Stimulated activated CD8-positive, alpha-beta memory T cell treated with anti-CD3 and anti-CD28 coated beads, Interleukin-4, amount 100 ng/mL, for 1 hour (primary cell): Measurements from ENCODE around the gene CCDC154.
A peak's percentile ranks its signal among the peaks of the same experiment; 100 is the strongest.
"Not testable (repeated sequence)": the region's sequence is repeated elsewhere in the genome, so short reads cannot be mapped to it uniquely, and the experiment has no call there.

Experiments used
- DNase-seq, 2 donors: peaks; one replicate each; pipeline ENCODE4 v3.0.0-alpha.2; 2020; ENCODE audit warnings: low read depth in 2 of 2, low spot score in 1 of 2

The CCDC154 gene, protein sequence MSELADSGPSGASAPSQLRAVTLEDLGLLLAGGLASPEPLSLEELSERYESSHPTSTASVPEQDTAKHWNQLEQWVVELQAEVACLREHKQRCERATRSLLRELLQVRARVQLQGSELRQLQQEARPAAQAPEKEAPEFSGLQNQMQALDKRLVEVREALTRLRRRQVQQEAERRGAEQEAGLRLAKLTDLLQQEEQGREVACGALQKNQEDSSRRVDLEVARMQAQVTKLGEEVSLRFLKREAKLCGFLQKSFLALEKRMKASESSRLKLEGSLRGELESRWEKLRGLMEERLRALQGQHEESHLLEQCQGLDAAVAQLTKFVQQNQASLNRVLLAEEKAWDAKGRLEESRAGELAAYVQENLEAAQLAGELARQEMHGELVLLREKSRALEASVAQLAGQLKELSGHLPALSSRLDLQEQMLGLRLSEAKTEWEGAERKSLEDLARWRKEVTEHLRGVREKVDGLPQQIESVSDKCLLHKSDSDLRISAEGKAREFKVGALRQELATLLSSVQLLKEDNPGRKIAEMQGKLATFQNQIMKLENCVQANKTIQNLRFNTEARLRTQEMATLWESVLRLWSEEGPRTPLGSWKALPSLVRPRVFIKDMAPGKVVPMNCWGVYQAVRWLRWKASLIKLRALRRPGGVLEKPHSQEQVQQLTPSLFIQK

DNA sequence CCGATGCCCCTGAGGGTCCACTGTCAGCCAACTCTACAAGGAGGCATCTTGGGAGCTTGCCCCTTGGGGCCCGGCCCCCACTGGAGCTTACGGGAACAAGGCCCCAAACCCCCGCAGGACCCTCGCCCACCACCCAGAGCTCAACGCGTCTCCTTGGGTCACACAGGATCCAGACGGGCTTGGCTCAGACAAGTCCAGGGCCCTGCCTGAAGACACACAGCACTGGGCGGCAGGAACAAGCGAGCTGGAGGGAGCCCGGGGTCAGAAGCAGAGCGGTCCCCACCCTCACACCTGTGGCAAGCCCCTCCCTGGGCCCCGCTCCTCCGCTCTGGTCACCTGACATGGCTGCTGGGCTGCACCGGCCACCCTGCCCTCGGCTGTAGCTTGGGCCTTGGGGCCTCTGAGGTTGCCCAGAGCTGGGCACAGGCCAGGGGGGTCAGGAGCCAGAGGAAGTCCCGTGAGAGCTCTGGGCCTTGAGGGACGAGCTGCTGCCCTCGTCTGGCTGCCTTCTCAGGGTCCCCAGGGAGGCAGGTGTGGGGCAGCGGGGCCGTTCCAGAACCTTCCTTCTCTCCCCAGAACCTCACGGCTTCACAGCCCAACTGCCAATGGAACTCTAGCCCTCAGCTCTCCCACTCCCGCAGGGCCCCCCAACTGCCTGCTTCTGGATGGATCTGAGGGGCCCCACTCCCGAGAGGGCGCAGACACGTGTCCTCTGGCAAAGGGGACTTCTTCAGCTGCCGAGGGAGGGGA lies at the start of gene CCDC154:
CCDC154 (minus strand) TSS at position 577 of the 750 bp plus-strand sequence; CDS start at position 343, 234 bp downstream.
- DNase-seq: no peak

DNA sequence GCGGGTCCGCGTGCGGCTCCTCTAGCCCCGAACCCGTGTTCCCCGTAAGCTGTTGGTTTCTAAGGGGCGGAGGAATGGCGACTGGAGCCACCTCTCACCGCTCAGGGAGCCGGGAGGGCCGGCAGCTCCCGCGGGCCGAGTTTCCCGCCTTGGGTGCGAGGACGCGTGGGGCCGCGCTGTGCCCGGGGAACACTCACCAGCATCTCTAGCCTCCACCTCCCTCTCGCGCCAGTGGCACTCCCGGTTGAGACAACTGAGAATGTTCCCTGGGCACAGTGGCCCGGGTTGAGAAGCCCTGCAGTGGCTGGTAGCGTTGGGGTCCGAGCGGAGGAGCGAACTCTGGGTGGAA lies 49.4 kb upstream of the CCDC154 start:
- no peak for DNase-seq

DNA sequence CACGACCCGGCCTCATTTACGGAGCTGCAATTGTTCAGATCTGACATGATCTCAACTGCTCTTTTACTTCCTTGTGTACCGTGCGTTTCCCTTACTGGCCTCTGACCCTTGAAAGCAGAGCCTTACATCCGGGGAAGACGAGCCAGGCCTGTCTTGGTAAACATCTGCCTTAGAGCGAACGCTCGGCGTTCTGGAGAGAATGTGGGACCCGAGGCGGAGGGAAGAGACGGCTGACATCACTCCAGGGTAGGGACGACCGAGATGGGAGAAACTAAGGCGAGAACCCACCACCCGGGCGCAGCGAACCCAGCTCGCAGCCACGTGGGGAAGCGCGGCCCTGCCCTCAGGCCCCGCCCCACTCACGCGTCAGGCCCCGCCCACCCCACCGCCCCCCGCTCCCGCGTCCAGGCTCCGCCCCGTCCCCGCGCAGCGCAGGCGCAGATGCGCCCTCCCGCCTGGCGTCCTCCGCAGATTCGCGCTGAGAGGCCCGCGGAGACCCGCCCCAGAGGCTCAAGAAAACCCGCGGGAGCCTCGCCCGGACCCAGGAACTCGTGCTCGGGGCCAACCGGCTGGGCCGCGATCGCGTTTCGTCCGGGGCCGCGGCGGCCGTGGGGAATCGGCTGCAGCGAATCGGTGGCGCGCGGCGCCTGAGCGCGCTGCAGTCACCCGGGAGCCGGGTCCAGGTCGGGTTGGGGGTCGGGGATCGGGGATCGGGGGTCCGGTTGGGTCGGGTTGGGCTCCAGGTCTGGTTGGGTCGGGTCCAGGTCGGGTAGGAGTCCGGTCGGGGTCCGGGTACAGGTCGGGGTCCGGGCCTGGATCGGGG lies 48.8 kb upstream of the CCDC154 start, which contains the start of gene TELO2:
TELO2 (plus strand) TSS at position 438 of the 823 bp plus-strand sequence. CDS start 922 bp downstream, outside the sequence.
- DNase-seq: peak; percentile 70 to 74

DNA sequence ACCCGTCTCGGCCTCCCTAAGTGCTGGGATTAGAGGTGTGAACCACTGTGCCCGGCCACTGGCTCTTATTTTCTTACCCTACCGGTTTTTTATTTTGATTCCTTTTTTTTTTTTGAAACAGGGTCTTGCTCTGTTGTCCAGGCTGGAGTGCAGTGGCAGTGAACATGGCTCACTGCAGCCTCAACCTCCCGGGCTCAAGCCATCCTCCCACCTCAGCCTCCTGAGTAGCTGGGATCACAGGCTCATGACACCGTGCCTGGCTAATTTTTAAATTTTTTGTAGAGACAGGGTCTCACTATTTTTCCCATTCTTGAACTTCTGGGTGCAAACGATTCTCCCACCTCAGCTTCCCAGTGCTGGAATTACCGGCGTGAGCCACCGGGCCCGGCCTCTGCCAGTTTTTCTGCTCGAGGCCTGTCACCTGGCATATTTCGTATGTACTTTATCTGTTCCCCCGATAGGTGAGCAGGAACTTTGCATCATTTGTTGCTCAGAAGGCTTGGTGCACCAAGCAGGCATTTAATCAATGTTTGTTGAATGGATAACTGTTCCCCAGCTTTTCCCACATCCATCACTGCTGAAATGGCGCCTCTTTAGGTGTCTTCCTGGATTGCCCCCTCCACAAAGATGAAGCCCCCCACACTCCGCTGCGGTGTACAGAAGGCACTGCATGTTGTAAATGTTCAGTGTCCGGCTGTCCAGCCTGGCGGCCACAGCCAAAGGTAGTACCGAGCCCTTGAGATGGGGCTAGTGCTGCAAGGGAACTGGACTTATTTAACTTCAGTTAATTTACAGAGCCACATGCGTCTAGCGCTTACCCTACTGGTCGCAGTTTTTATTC lies 47.9 kb upstream of the CCDC154 start:
- no peak for DNase-seq

DNA sequence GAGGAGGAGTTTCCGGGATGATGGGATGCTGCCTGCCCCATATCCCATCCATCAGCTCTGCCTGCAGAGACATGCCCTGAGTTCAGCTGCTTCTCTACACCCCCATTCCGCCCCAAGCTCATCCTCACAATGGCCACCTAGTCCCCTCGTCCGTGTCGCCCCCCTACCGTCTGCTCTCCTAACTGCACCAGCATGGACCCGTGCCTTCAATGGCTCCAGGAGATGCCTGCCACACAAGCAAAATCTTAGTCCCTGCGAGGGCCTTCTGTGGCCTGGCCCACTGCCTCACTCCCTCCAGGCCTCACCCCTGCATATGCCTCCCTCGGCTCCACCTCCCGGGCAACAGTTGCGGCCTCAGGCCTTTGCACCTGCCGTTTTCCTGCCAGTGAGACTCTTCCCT lies 47.0 kb upstream of the CCDC154 start:
- DNase-seq: no peak

DNA sequence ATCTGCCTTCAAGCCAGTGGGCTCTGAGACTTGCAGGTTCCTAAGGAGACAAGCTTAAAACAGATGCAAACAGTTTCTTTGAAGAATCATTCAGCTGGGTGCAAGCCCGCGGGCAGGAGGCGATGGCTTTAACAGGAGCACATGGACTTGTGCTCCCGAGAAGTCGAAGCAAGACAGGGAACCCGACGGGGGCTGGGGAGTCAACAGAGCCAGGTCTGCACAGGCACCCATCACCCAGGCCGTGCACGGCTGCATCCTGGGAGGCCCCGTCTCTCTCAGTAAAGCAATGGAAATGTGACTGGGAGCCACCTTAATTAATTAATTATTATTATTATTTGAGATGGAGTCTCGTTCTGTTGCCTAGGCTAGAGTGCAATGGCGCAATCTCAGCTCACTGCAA lies 44.7 kb upstream of the CCDC154 start:
- DNase-seq: no peak

DNA sequence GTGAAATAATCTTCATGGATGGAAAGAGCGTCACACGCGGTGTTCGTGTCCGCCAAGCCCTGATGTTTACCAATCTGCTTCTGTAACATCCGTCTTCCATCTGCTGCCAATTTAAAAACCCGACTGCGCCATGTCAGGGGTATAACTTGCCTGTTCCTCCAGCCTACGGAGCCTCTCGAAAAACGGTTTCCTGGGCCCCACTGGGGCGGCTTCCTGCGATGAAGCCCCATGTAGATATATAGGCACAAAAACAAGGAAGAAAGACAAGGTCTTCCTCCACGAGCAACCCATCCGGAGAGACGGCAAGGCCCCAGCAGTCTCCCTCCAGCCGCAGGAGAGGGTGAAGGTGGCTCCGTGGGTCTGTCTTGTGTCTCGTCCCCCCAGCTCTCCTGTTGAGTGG lies 44.3 kb upstream of the CCDC154 start, which contains the start of gene PTX4:
PTX4 (minus strand) TSS at position 326 of the 400 bp plus-strand sequence; CDS start at position 291, 35 bp downstream.
- no peak for DNase-seq

DNA sequence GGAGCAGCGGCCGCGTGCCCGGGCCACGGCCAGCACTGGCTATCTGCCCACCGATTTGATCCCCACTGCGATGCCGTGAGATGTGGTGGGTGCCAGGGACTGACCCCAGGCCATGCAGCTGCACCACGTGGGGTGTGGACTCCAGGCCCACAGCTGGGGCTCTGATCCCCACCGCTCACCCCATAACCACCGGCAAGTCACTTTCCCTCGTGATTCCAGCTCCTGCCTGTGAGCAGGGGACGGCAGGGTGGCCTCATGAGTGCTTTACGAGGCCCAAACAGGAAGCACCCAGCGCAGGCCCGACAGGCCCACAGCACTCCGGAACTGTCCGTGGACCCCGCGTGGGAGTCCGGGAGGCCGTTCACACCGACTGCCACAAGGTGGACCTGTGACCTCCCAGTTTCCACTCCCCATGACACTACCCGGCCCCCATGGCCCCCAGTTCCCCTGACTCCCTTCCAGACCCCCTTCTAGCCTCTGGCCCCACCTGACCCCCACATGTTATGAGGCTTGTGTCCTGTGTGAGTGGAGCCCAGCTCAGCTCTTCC lies 43.8 kb upstream of the CCDC154 start:
- DNase-seq: no peak

DNA sequence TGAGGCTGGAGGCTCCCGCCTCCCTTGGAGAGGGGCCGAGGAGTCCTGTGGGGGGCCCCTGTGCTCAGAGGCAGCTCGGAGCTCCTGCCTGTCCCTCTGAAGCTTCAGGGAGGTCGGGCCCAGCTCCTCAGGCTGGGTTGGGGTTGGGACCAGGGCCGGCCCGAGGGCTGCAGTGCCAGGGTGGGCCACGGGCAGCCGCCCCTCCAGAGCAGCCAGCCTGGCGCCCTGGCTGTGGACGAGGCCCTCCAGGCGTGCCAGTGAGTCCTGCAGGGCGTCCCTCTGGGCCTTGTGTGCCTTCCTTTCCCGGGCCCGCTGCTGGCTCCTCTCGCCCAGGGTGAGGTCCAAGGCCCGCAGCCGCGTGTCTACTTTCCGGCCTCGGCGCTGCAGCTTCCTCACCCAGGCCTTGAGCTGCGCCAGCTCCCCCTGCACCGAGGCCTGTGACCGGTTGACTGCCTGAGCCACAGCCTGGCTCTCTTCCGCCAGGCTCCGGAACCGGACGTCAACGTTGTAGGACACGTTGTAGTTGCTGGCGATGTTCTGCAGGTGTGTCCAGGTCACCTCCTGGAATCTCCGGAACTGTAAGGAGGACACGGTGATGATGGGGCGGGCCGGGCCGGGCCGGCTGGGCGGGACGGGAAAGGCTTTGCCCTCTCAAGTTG lies 43.2 kb upstream of the CCDC154 start:
- no peak for DNase-seq

DNA sequence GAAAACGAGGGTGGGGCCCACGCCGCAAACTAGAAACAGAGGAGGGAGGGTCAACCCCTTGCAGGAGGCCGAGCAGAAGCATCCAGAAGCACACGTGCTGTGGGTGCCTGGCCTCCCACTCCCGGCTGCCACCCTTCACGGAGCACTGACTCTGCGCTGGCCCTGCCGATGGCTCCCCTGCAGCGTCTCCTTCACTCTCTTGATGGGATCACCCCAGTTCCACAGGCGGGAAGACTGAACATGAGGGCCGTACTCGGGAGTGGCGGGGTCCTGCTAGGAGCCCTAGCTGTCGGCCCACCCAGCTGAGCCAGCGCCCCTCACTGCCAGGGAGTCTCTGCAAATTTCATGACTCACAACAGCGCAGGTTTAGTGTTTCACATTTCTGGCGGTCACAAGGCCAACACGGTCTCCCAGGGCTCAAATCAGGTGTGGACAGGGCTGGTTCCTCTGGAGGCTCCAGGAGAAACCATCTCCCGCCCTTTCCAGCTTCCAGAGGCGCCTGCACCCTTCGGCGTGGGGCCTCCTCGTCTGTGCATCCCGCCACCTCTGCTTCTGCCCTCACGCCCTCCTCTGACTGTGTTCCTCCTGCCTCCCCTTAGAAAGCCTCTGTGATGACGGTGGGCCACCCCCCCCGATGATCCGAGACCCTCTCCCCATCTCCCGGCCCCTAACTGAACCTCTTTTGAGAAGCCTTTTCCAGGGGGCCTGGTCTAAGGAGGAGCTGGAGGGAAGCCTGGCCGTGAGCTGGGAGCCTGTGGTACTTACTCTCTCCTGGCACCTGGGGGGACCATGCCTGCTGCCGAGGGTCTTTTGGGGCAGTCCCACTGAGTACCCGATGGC lies 42.4 kb upstream of the CCDC154 start:
- DNase-seq: no peak

DNA sequence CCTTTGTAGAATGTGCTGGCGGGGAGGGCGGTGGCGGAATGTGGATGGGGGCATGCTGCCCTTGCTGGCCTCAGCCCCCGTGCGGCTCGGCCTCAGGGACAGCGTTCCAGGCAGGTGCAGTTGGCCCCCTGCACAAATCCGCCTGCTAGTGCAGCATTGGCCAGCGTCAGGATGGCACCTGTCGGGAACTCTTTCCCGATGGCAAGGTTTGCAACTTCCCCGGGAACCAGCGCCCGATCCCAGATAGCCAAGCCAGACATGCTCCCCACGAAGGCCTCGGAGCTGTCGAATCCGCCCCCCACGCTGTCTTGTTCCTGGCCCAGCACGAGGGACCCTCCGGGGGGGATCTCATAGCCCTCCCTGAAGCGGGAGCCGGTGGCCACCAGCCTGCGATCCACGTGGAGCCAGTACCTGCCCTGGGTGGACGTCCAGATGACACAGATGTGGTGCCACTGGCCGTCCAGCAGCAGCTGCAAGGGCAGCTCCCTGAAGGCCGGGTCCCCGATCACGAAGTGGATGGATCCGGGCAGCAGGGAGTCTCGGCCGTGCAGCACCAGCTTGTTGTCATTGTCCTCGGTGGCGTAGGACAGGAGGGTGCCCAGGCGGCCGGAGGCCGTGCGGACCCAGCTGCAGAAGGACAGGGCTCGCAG lies 41.6 kb upstream of the CCDC154 start:
- DNase-seq: no peak

DNA sequence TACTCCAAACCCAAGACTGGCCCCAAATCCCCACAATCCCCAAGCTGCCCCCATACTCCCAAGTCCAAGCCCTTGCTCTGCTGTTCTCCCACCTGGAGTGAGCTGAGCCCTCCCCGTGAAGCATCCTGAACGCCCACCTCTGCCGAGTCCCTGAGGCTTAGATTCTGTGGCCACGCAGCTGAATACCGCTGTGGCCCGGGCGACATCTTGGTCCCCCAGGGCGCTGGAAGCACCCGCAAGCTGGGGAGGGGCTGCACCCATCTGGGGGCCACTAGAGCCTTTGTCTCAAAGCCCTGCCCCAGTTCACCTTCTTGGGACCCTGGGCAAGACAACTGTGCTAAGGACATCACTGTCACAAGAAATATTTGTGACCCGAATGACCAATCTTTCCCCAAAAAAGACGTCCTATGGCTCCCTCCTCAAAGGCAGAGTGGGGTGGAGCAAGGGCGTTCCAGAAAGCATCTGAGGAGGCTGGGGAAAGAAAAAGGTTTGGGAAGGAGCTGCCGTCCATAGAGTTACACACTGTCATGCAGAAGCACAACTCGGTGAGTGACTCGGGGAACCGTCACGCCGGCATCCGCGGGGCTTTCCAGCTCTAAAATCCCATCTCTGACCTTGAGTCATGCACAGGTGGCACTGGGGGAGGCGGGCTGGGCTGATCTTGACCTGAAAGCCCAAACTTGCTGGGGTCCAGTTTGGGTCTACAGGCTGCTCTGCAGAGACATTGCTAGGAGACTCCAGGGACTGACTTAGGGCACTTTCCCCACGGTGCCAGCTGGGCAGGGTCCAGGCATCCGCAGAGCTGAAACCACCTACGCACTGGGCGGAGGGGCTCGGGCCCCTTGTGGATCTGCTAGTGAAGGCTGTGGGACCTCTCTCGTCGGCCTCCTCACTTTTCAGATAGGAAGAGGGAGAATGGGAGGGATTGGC lies 37.8 kb upstream of the CCDC154 start:
- DNase-seq: no peak

DNA sequence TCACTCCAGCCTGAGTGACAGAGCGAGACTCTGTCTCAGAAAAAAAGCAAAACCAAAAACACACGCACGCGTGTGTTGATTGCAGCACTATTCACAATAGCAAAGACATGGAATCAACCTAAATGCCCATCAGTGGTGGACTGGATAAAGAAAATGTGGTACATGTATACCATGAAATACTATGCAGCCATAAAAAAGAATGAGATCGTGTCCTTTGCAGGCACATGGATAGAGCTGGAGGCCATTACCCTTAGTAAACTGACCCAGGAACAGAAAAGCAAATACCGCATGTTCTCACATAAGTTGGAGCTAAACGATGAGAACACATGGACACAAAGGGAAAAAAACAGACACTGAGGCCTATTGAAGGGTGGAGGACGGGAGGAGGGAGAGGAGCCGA lies 34.6 kb upstream of the CCDC154 start:
- DNase-seq: not testable (repeated sequence)

DNA sequence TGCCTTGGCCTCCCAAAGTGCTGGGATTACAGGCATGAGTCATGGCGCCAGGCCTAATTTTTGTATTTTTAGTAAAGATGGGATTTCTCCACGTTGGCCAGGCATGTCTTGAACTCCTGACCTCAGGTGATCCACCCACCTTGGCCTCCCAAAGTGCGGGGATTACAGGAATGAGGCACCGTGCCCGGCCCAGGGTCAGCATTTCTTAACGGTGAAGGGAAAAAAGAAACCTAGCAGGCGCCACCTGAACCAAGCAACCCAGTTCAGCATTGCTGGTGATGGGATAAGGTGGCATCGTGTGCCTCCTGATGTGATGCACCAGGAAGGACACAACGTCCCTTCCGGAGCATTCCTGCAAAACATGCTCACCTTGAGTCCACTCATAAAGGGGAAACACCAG lies 32.7 kb upstream of the CCDC154 start:
- DNase-seq: no peak

DNA sequence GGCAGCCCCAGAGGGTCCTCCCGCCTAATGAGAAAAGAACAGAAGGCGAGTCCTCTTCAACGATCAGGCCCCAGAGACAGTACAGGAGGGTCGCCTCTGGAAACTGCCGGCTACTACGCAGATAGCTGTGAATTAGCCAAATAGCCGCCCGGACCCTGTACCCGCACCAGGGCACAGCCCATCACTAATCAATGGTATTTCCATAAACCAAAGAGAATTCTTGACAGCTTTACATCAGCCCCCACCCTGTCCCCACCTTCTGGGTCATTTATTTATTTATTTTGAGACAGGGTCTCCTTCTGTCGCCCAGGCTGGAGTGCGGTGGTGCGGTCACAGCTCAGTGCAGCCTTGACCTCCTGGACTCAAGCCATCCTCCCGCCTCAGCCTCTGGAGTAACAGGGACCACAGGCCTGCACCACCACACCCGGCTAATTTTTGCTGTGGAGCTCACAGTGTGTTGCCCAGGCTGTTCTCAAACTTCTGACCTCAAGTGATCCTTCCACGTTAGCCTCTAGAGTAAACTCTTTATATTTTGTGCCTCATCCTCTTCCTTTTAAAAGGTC lies 31.3 kb upstream of the CCDC154 start:
- no peak for DNase-seq

DNA sequence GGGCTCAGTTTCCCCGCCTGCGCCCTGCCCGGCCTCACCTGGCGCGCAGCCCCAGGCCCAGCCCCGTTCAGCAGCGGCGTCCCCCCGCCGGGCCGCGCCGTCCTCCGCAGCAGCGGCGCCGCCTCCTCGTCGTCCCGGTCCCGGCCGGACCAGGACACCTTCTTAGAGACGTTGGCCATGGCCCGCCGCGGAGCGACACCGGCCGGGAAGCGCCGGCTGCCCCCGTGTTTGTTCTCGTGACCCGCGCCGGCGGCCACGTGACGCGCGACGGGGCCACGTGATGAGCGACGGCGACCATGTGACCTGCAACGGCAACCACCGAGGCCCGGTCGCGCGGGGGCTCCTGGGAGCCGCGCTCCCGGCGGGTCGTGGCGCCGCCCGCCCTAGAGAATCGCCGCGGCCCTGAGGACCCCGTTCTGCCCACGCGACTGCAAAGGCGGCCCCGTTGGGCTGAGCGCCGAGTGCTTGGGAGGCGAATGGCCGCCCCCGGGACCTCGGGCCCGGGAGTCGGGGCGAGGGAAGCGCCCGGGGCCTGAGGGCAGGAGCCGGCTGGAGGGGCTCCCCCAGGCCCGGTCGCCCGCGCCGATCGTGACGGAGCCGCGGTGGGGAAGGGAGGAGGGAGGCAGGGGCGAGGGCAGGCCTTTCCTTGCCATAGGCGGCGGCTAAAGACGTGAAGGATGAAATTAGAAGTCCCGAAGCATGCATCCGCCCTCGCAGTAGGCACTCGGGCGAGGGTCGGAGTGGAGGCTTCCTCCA lies 30.6 kb upstream of the CCDC154 start, which contains the start of gene CLCN7:
CLCN7 (minus strand) TSS at position 233 of the 756 bp plus-strand sequence; CDS start at position 179, 54 bp downstream.
- peak; percentile 68 to 70 for DNase-seq
